HG03108 (cell line): Measurements from ENCODE around the gene MAP3K7CL.

Source experiments
- ATAC-seq: cut with Tn5 transposase; IDR thresholded peaks from one replicate; pipeline ENCODE4 v1.9.1; 2021; ENCODE audit warnings: moderate library complexity; ENCODE audit not compliant: unreplicated experiment

The MAP3K7CL gene

DNA sequence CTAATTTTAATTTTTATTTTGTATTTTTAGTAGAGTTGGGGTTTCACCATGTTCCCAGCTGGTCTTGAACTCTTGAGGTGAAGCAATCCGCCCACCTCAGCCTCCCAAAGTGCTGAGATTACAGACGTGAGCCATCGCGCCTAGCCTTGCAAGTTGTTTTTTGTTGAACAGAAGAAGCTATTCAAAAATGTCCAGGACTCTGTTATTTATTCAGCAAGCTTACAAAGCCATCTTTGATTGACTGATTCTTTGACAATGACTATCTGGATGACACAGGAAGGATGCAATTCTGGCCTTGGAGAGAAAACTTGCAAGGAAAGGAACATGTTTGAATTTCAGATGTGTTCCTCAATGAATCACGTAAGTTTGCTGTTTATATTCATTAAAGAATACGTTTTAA, 63.5 kb downstream of the MAP3K7CL start:
- no peak for ATAC-seq

DNA sequence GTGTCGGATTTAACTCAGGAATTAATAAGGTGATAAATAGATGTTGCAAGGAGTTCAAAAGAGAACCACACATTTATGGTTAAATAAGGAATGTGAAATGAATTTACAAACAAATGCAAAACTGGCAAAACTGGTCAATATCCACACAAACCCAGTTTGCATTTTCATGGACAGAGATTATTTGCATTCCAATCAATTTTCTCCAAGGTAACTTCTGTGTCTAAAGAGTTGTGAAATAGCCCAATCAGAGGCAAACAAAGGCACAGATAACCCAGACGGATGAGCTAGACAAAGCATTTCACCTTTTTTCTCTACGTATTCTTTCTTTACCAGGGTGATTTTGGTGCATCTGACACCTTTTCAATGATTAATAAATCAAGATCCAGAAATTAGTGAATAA, 63.9 kb downstream of the MAP3K7CL start:
- no peak for ATAC-seq

DNA sequence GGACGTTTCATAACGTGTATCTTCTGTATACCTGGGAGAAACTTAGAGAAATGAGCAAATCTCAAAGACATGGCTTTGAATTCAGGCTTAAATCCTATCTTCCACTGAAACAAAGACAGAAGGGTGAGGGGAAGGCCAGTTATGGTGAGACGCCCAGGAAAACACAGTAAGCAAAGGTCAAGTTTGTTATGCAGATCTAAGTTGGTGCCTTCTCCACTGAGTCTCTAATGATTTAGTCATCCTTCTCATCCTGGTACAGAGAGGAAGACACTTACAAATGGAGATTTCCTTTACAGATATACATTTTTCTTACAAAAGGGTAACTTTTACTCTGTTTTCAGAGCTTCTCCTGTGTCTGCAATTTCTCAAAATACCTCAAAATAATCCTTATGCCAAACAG, 64.4 kb downstream of the MAP3K7CL start:
- no peak for ATAC-seq

DNA sequence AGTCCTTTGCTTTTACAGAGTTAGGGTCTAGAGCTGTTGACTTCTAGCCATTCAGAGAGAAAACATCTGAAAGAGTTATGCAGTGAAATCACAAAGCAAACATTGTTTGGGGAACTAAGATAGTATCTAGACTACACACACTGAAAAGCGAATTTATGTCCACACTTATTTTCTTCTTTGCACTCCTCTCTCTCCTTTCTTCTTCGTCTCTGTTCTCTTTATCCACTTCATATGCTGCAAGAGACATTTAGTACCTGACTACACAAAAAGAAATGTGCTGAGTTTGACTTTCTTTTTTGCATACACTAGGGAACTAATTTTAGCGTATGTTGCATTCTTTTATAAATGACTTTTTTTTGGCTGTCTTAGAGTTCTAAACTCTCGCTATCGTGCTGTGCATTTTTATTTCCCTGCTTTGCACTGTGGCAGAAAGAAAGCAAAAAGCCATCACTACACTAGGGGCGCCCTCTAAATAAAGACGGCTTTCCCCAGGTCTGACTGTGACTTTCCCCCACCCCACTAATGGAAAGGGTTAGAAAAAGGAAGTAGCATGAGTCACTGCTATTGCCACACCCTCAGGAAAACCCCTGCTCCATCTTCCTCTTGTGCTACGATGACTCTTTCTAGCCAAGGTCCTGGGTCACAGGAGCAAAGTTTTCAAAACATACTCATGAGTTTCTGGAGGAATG, 65.7 kb downstream of the MAP3K7CL start:
- ATAC-seq: peak; percentile 95

DNA sequence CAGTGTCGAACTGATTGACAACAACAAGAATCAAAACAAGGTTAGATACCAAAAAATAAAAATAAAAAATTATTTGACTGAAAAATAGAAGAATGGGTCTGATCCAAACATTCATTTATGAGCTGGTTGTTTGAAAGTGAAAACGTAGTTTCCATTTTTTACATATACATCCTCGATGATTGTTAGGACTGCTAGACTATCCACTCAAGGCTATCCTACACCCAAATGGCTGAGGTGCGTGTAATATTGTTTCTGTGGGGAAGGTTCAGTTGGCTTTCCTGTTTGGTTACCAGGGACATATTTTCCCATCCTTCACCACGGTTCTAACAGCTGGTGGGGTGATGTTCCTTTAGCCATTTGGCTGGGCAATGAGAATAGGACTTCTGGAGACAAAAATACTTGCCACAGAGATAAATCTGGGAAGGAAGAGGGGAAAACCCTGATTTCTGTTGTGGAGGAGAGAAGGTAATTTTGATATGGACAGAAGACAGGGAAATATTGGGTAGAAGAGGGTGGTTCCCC, 66.3 kb downstream of the MAP3K7CL start:
- ATAC-seq: peak; percentile 8

DNA sequence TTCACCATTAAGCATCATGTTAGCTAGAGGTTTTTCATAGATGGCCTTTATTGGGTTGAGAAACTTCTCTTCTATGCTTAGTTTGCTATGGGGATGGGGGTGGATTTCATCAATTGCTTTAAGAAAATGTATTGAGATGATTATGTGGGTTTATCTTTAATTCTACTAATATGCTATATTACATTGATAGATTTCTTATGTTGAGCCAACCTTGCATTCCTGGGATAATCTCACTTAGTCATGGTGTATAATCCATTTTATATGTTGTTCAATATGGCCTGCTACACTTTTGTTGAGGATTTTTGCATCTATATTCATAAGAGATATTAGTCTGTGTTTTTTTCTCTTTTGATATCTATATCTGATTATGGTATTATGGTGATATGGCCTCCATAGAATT, 70.7 kb downstream of the MAP3K7CL start:
- ATAC-seq: no peak

DNA sequence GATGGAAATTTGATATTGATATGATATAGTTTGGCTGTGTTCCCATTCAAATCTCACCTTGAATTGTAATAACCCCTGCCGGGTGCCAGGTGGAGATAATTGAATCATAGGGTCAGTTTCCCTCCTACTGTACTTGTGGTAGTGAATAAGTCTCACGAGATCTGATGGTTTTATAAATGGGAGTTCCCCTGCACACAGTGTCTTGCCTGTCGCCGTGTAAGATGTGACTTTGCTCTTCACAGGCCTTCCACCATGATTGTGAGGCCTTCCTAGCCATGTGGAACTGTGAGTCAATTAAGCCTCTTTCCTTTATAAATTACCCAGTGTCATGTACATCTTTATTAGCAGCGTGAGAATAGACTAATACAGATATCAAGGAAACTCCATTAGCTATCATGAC, 74.6 kb downstream of the MAP3K7CL start:
- no peak for ATAC-seq

DNA sequence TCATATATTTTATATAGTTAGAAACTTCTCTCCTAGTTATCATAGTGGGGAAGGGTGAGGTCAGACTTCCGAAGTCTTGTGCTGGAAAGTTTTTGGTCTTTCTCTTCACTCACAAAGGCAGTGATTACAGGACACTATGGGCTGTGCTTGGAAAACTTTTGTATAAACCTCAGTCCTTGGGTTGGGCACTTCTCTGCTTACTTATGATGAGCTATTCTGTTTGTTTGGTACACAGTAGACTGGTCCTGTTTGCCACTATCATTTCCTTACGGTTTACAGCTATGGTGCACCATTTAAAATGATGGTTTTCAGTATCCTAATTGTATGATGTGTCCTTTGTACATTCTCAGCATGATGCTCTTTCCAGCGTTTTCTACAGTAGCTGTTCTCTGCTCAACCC, 75.5 kb downstream of the MAP3K7CL start:
- no peak for ATAC-seq

DNA sequence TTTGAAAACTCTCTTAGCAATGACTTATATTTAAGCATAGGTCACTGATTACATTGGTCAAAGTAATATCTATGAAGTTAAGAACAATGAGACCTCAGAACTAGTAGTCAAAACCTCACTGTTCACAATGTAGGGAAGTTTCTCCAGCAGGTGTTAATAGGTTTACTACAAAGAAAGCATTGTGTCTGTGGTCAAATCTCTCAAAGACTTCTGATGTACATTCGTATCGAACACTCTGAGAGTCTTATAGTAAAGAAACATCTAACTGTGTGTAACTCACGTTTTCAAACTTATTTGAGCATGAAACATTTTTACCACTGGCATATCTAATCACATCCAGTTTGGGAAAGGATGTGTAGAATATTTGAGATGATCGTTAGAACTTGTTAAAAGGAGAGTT, 76.0 kb downstream of the MAP3K7CL start:
- no peak for ATAC-seq

DNA sequence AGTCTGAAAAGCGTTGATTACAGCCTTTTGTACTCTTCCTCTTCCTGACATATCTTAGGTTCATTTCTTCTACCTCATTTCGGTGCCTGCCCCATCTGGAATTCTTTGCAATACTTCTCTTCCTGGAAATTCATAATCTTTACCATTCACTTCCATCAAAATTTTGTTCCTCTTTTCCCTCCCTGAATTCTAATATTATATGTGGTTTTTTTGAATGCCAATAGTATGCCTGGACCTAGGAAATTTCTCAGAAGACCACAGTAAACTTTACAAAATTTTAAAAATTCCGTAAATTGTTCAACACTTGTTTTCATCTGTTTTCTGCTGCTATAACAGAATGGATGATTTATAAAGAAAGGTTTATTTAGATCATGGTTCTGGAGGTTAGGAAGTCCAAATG, 76.8 kb downstream of the MAP3K7CL start:
- ATAC-seq: no peak

DNA sequence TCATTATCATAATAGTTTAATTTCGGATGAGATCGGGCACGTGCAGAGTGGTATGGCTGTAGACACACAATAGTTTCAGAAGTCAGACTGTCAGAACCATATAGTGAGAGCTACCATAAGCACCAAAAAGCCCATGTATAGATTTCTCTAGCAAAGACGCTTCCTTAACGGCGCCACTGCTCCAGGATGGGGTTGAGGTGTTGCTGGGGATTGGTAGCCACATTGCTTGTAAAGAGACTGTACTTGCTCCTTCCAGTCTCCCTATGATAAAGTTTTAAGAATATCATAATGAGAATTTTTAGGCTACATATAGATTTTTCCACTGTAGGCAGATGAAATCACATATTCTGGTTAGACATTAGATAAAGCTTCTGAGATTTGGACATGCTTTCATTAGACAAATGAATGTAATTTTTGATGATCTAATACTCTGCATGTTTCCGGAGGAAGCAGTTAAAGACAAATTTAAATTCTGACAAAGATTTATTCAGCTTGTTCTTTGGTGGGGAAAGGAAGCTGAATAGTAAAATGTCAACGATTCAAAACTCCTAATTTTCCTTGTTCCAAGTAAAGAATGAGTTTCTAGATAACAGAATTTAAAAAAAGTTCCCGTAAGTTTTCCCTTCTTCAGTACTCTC, 77.7 kb downstream of the MAP3K7CL start:
- no peak for ATAC-seq

DNA sequence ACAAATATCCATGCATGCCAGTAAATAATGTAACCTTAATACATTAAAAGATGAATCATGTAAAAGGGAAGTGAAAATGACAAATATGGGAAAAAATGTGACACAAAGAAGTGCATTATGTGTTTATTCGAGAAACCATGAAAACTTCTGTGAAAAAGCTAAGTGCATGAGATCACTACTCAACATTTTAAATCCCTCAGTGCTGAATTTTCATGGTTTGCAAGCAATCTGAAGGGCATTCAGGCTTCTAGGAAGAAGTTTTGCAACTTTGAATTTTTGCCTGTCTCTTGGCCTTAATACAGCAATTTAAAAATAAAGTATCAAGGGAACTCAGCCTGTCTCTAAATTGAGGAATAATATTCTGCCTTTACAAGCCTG, 78.2 kb downstream of the MAP3K7CL start:
- no peak for ATAC-seq

DNA sequence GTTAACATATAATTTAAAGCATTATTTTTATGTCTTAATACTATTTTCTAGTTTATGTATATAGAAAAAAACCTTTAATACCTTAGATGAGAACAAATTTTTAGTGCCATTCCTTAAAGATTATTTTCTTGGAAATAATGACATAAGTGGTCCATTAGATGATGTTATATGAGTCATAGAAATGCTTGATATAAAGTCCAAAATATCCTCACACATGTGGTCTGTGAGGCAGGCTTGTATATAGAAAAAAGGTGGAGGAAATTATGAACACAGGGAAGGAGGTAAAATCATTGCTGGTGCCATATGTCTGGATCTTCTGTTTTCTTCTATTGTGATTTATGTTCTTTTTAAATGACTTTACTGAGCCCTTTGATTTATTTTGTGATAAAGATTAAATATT, 79.3 kb downstream of the MAP3K7CL start:
- no peak for ATAC-seq

DNA sequence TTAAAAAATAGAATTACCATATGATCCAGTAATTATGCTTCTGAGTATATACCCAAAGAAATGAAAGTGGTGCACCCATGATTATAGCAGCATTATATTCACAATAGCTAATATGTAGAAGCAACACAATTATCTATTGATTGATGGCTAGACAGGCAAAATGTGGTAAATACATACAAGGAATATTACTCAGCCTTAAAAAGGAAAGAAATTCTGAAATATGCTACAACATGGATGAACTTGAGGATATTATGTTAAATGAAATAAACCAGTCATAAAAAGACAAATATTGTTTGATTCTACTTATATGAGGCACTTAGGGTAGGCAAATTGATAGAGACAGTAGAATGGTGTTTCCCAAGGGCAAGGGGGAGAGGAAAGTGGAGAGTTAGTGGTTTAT, 80.8 kb downstream of the MAP3K7CL start:
- no peak for ATAC-seq

DNA sequence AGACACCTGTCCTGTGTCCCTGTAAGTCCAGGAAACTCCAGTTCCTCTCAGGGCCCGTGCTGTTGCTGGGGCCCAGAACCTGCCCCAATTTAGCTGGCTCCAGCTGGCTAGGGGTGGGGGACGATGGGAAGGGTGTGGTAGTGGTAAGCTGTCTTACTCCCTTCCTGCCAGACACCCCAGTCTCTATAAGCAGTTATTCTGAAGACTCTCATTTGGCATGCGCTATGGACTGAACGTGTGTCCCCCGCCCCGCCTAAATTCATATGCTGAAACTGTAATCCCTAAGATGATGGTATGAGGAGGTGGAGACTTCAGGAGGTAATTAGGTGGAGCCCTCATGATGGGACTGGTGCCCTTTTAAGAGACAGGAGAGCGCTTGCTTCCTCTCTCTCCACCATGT, 82.0 kb downstream of the MAP3K7CL start:
- ATAC-seq: no peak

DNA sequence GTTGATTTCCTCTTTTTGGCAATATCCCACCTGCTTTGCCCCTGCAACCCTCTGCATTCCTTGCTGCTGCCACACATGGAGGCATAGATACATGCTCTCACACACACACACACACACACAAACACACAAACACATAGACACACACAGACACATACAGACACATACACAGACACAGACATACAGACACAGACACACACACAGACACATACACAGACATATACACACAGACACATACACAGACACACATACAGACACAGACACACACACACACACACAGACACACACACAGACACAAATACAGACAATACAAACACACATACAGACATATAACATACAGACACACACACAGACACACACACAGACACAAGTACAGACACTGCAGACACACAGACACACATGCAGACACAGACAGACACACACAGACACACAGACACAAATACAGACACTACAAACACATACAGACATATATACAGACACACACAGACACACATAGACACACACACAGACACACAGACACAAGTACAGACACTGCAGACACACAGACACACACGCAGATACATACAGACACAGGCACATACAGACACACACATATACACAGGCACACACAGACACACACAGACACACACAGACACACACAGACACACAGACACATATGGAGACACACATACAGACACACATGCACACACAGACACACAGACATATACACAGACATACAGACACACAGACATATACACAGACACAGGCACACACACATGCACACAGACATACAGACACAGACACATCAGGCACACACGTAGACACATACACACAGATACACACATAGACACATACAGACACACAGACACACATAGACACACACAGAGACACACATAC, 83.3 kb downstream of the MAP3K7CL start:
- ATAC-seq: no peak

DNA sequence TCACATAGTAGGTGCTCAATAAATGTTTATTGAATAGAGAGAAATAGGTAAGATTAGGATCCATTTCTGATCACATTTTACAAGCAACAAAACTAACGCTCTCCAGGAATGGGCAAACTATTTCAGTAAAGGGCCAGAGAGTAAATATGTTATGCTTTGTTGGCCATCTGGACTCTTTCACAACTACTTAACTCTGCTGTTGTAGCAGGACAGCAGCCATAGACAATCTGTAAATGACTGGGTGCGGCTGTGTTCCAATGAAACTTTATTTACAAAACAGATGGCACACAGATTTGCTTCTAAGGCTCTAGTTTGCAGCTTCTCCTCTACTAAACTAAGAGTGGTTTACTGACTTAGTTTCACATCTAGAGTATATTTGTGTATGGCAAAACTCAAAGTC, 85.3 kb downstream of the MAP3K7CL start:
- no peak for ATAC-seq

DNA sequence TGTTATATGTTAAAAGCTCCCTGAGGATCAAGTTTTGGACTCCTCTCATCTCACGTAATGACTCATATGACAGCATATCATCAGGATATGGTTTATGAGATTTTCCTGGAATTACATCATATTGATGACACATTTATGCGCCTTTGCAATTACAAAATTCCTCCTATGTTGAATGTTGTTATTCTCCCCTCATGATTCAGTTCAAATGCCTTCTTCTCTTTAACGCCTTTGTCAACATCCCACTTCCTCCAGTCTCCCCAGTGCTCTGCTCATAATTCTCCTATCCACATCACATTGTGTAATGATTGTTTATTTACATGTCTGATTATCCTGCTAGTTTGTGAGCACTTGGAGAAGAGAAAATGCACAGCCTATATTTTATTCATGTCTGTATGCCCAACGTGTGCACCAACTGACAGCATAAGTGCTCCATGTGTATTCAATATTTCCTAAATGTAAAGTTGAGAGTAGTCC, 87.4 kb downstream of the MAP3K7CL start:
- no peak for ATAC-seq

DNA sequence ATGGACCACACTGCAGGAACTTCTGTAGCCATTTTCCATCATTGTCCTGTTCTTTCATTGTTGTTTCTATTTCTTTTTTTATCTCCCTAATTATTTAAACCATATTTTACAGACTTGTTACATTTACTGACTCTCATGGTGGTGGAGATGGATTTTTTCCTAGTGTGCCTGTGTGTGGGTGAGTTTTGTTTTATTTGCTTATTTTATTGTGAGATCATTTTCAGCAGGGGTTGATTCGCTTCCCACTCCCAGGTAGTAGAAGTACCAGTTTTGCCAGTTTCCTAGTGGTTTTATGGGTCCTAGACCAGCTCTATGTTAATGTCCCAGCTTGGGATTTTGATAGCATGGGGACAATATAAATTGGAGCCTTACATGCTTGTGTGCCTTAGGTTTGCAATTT, 88.3 kb downstream of the MAP3K7CL start:
- ATAC-seq: no peak

DNA sequence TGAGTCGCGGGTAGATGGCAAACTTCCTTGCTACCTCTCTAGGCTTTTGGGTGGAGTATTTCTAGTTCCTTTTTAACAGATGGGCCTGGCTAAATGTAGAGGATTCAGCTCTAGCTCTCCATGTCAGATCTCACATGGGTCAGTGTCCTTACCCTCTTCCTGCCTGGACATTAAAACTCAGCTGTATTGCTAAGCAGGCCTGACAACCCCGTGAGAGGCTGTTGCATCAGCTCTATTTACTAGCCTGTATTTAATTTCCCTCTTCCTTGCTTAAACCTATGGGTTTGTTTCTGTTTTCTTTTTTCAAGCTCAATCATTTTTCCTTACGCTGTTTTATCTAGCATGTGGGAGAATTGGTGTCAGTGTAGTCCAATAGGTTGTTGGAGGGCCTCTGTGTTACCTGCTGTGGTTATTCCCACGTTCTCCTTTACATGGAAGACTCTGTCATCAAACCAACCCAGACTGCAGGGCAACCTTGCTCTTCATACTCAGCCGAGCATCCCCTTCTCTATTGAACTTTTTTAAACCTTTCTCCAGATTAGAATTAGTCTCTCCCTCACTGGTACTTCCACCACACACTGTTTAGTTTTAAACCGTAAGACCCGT, 88.8 kb downstream of the MAP3K7CL start:
- ATAC-seq: no peak

DNA sequence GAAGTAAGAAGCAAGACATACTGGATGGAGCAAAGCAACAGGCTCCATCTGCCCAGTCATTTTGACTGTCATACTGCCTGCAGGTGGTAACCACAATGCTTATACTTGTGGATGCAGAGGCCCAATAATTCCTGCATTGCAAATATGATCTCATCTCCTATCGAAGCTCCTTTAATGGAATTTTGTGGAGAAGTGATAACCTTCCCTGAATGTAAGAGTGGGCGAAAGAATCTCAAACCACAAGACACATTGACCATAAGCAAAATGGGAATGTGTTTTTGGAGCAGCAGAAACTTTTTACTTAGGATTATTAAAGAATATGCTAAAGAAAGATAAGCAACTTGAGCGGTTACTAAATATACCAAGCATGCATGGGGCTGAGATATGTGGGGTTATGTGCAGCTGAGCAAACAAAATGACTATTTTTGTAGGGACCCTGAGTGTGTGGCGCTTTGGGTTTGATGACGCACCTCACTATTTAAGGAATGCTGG, 90.9 kb downstream of the MAP3K7CL start:
- no peak for ATAC-seq
